ACC112 (cell line): ENCODE data around the gene BAG1.

Experiments used
- H2AFZ ChIP-seq: fragments of 200-600 bp; sonication (generic); one replicate; pipeline ENCODE4 v1.6.0; 2017; ENCODE audit warnings: antibody characterized with exemption, low read length; ENCODE audit not compliant: unreplicated experiment
- H3K27ac ChIP-seq: fragments of 200-600 bp; sonication (generic); 2 replicates; pipeline ENCODE4 v1.5.1; 2014; ENCODE audit warnings: low read depth, mild to moderate bottlenecking, antibody characterized with exemption, low read length, moderate library complexity
- H3K27me3 ChIP-seq: fragments of 200-600 bp; sonication (generic); 2 replicates; pipeline ENCODE4 v1.6.1; 2014; ENCODE audit warnings: mild to moderate bottlenecking, antibody characterized with exemption, low read length, moderate library complexity, mixed read lengths; ENCODE audit not compliant: insufficient read depth
- H3K36me3 ChIP-seq: fragments of 200-600 bp; sonication (generic); 2 replicates; pipeline ENCODE4 v1.6.1; 2016; ENCODE audit warnings: mild to moderate bottlenecking, antibody characterized with exemption, low read length, moderate library complexity, mixed read lengths; ENCODE audit not compliant: insufficient read depth
- H3K4me1 ChIP-seq: fragments of 200-600 bp; sonication (generic); one replicate; pipeline ENCODE4 v1.6.1; 2016; ENCODE audit warnings: low read length, mixed read lengths; ENCODE audit not compliant: insufficient read depth, unreplicated experiment, control insufficient read depth
- H3K4me3 ChIP-seq: fragments of 200-600 bp; sonication (generic); 2 replicates; pipeline ENCODE4 v1.5.1; 2014; ENCODE audit warnings: mild to moderate bottlenecking, low read depth, low read length
- H3K79me2 ChIP-seq: fragments of 200-600 bp; sonication (generic); one replicate; pipeline ENCODE4 v1.6.0; 2016; ENCODE audit warnings: low read length; ENCODE audit not compliant: control insufficient read depth, unreplicated experiment, insufficient read depth

The BAG1 gene

DNA sequence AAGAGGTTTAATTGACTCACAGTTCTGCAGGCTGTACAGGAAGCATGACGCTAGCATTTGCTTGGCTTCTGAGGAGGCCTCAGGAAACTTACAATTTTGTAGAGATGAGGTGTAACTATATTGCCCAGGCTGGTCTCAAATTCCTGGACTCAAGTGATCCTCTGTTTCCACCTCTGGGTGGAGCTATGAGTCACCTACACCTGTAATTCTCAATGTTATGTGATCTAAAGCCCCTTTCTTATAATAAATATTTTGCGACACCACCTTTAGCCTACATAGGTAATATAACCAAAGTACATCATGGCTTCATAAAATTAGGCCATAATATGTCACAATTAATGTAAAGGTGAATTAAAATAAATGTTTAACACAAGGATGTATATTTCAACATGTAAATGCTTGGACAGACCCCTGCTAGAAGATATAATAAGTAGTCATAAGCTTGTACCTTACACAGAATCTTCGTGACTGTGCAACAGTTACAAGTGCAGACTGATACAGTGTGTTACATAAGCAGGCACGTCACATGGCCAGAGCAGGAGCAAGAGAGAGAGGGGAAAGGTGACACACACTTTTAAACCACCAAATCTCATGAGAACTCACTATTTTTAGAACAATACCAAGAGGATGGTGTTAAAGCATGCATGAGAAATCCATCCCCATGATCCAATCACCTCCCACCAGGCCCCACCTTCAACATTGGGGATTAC, 54.3 kb downstream of the BAG1 start:
- no peak overlapping the region for H2AFZ ChIP-seq
- H3K79me2 ChIP-seq: no peaks in the 10 kb centered on the region
- no peaks in the 10 kb centered on the region for H3K36me3 ChIP-seq
- H3K27me3 ChIP-seq: 0 out of 2 replicates have a peak, but pooled peaks cover 3% of the 10 kb centered on the region
- peaks cover 4% of the 10 kb centered on the region for H3K4me1 ChIP-seq
- no peak overlapping the region for H3K4me3 ChIP-seq
- H3K27ac ChIP-seq: no peak overlapping the region

GRCh38 chr9:33209394-33209793, 55.1 kb downstream of the BAG1 start:
- no peak overlapping the region for H3K27ac ChIP-seq
- H3K4me1 ChIP-seq: peaks cover 4% of the 10 kb centered on the region
- no peaks in the 10 kb centered on the region for H3K79me2 ChIP-seq

GRCh38 chr9:33202552-33203201, 61.8 kb downstream of the BAG1 start:
- H3K4me3 ChIP-seq: no peak overlapping the region
- H3K27me3 ChIP-seq: peaks cover 4% of the 10 kb centered on the region

More at GRCh38 chr9:33209394-33209793, 55.1 kb downstream of the BAG1 start:
- Histone ChIP-seq H3K4me3 (no peak overlapping the region), H3K27me3 (no peaks in the 10 kb centered on the region; the same call in 1 of the 2 replicates), H3K36me3 (no peaks in the 10 kb centered on the region), H2AFZ (no peak overlapping the region)

More at GRCh38 chr9:33202552-33203201, 61.8 kb downstream of the BAG1 start:
- H3K36me3 ChIP-seq: no peaks in the 10 kb centered on the region
- no peak overlapping the region for H2AFZ ChIP-seq
- H3K27ac ChIP-seq: no peak overlapping the region
- no peaks in the 10 kb centered on the region for H3K79me2 ChIP-seq
- H3K4me1 ChIP-seq: no peaks in the 10 kb centered on the region
